Measurements from ENCODE around the gene MGLL. TPM values are rescaled to one million over a fixed set of nuclear protein-coding genes. Genes with fewer than 3 reads are reported as not detected.

MGLL gene
- total RNA-seq, 1 donor from 2014 or later: 61.0 TPM

GRCh38 chr3:127848131-127849129 lies 26.1 kb upstream of the MGLL start:
- Mint-ChIP-seq H3K9me3 (ENCODE audit: low read depth) (no peaks in the 10 kb centered on the region), H3K27ac (ENCODE audit: unreplicated experiment) (no peak overlapping the region), H3K27me3 (ENCODE audit: low read depth) (peaks cover 4% of the 10 kb centered on the region), H3K36me3 (ENCODE audit: low read depth) (no peaks in the 10 kb centered on the region), H3K4me1 (ENCODE audit: low read depth) (peaks cover 4% of the 10 kb centered on the region), H3K4me3 (ENCODE audit: unreplicated experiment) (no peak overlapping the region)
- DNase-seq (ENCODE audit: low spot score): no peak
- no peak for TF ChIP-seq CTCF (IDR thresholded peaks at IDR 0.05)

GRCh38 chr3:127847236-127847720 lies 25.0 kb upstream of the MGLL start:
- no peaks in the 10 kb centered on the region for H3K36me3 Mint-ChIP-seq (ENCODE audit: low read depth)
- peaks cover 4% of the 10 kb centered on the region for H3K27me3 Mint-ChIP-seq (ENCODE audit: low read depth)
- H3K27ac Mint-ChIP-seq (ENCODE audit: unreplicated experiment): no peak overlapping the region
- H3K4me1 Mint-ChIP-seq (ENCODE audit: low read depth): peaks cover 4% of the 10 kb centered on the region
- no peak overlapping the region for H3K4me3 Mint-ChIP-seq (ENCODE audit: unreplicated experiment)
- no peaks in the 10 kb centered on the region for H3K9me3 Mint-ChIP-seq (ENCODE audit: low read depth)
- TF ChIP-seq CTCF (IDR thresholded peaks at IDR 0.05): no peak
- no peak for DNase-seq (ENCODE audit: low spot score)

- Mint-ChIP-seq H3K4me1 (ENCODE audit: low read depth) (peaks cover 4% of the 10 kb centered on the region), H3K27me3 (ENCODE audit: low read depth) (peaks cover 4% of the 10 kb centered on the region), H3K4me3 (ENCODE audit: unreplicated experiment) (no peak overlapping the region), H3K36me3 (ENCODE audit: low read depth) (no peaks in the 10 kb centered on the region), H3K27ac (ENCODE audit: unreplicated experiment) (no peak overlapping the region), H3K9me3 (ENCODE audit: low read depth) (no peaks in the 10 kb centered on the region)
- DNase-seq (ENCODE audit: low spot score): no peak
- TF ChIP-seq CTCF (IDR thresholded peaks at IDR 0.05): no peak
These were observed 24.3 kb upstream of the MGLL start for GRCh38 chr3:127846576-127846975.

- Mint-ChIP-seq H3K36me3 (ENCODE audit: low read depth) (no peaks in the 10 kb centered on the region), H3K27ac (ENCODE audit: unreplicated experiment) (no peak overlapping the region), H3K27me3 (ENCODE audit: low read depth) (peaks cover 4% of the 10 kb centered on the region), H3K4me1 (ENCODE audit: low read depth) (peaks cover 4% of the 10 kb centered on the region), H3K9me3 (ENCODE audit: low read depth) (no peaks in the 10 kb centered on the region), H3K4me3 (ENCODE audit: unreplicated experiment) (no peak overlapping the region)
- DNase-seq (ENCODE audit: low spot score): no peak
- TF ChIP-seq CTCF (IDR thresholded peaks at IDR 0.05): no peak
These were observed 22.1 kb upstream of the MGLL start for GRCh38 chr3:127844326-127844942.

GRCh38 chr3:127840671-127841070 lies 18.4 kb upstream of the MGLL start:
- no peak for TF ChIP-seq CTCF (IDR thresholded peaks at IDR 0.05)
- Mint-ChIP-seq H3K4me3 (ENCODE audit: unreplicated experiment) (no peak overlapping the region), H3K27ac (ENCODE audit: unreplicated experiment) (no peak overlapping the region), H3K4me1 (ENCODE audit: low read depth) (no peaks in the 10 kb centered on the region), H3K36me3 (ENCODE audit: low read depth) (no peaks in the 10 kb centered on the region), H3K9me3 (ENCODE audit: low read depth) (no peaks in the 10 kb centered on the region), H3K27me3 (ENCODE audit: low read depth) (peaks cover 4% of the 10 kb centered on the region)
- no peak for DNase-seq (ENCODE audit: low spot score)
